Smooth muscle cell (in vitro differentiated cells): ENCODE data around the gene C1orf115. TPM values are rescaled to one million over a fixed set of nuclear protein-coding genes. Genes with fewer than 3 reads are reported as not detected.
A peak's percentile ranks its signal among the peaks of the same experiment; 100 is the strongest.
"Not testable (repeated sequence)": the region's sequence is repeated elsewhere in the genome, so short reads cannot be mapped to it uniquely, and the experiment has no call there.

Source experiments
- DNase-seq: peaks from one replicate; lab custom pipeline; 2025; ENCODE audit not compliant: unreplicated experiment; lab: John Stamatoyannopoulos, UW
- H2AFZ ChIP-seq: fragments of 200-600 bp; sonication (generic); 2 replicates; pipeline ENCODE4 v1.6.0; 2016; ENCODE audit warnings: antibody characterized with exemption, low read depth, mild to moderate bottlenecking
- H3F3A ChIP-seq: fragments of 200-600 bp; sonication (generic); 2 replicates; pipeline ENCODE4 v1.6.0; 2017; ENCODE audit warnings: antibody characterized with exemption, low read depth
- H3K27ac ChIP-seq: fragments of 200-600 bp; sonication (generic); 2 replicates; pipeline ENCODE4 v1.5.1; 2016; ENCODE audit warnings: low read depth, mild to moderate bottlenecking
- H3K27me3 ChIP-seq: fragments of 200-600 bp; sonication (generic); 2 replicates; pipeline ENCODE4 v1.6.1; 2016; ENCODE audit warnings: low read depth, mild to moderate bottlenecking
- H3K36me3 ChIP-seq: fragments of 200-600 bp; sonication (generic); 2 replicates; pipeline ENCODE4 v1.5.1; 2016; ENCODE audit warnings: low read depth
- H3K4me1 ChIP-seq: fragments of 200-600 bp; sonication (generic); 2 replicates; pipeline ENCODE4 v1.5.1; 2016; ENCODE audit warnings: low read depth
- H3K4me2 ChIP-seq: fragments of 200-600 bp; sonication (generic); 2 replicates; pipeline ENCODE4 v1.6.0; 2016; ENCODE audit warnings: mild to moderate bottlenecking
- H3K4me3 ChIP-seq: fragments of 200-600 bp; sonication (generic); 2 replicates; pipeline ENCODE4 v1.5.1; 2016; ENCODE audit warnings: mild to moderate bottlenecking
- H3K79me2 ChIP-seq: fragments of 200-600 bp; sonication (generic); 2 replicates; pipeline ENCODE4 v1.6.0; 2016; ENCODE audit warnings: low read depth, mild to moderate bottlenecking
- H3K9ac ChIP-seq: fragments of 200-600 bp; sonication (generic); 2 replicates; pipeline ENCODE4 v1.6.0; 2016; ENCODE audit warnings: low read depth
- H3K9me3 ChIP-seq: fragments of 200-600 bp; sonication (generic); replicated peaks from 2 replicates; pipeline ENCODE4 v1.5.1; 2016; ENCODE audit warnings: low read depth
- H4K20me1 ChIP-seq: fragments of 200-600 bp; sonication (generic); 2 replicates; pipeline ENCODE4 v1.6.0; 2016; ENCODE audit warnings: low read depth
- WGBS: methylation state at CpG from one replicate; pipeline ENCODE4 v1.1.7; 2016; ENCODE audit warnings: low lambda C conversion rate; 5-methylcytosine and 5-hydroxymethylcytosine counted together
- polyA plus RNA-seq: library from polyadenylated mRNA; unstranded; fragments of >200 nt; fragmentation: Nextera tagmentation; extraction: Ambion mirVana; gene quantifications from 2 replicates; pipeline ENCODE4 v1.2.1, GENCODE V29; 2016
- total RNA-seq: library from RNA; depleted of rRNA; stranded (reverse); fragments of >200 nt; gene quantifications from 2 replicates; pipeline ENCODE4 v1.2.3, GENCODE V29; 2014
- TF ChIP-seq, protein P1 (sequence below): fragments of 200-600 bp; sonication (generic); IDR thresholded peaks from 2 replicates; pipeline ENCODE4 v1.5.1; 2017; ENCODE audit warnings: borderline replicate concordance, mild to moderate bottlenecking, antibody characterized with exemption; ENCODE audit not compliant: insufficient read depth, poor library complexity, severe bottlenecking

C1orf115 gene
- total and polyA plus RNA-seq, 2 experiments from 2014 or later, result 0.05 to 1.2 TPM

DNA sequence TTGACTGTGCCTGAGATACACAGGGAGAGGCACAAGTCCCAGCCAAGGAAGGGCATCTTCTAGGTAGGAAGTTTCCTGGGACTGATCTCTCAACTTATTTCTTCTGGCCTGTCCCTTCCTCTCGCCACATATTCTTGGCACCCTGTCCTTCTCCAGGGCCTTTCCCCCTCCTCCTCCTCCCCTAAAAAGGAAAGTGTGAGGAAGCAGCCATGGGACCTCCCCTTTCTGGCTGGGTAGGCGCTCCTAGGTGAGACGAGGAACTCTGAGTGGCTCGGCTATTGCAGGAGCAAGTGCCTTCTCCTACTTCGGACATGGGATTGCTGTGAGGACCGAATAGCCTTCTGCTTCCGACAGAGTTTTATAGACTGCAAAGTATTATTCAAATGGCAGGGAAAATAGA, 42.5 kb downstream of the C1orf115 start:
- Histone ChIP-seq H3K4me2 (peak overlapping the region; percentile 57), H2AFZ (peak overlapping the region; percentile 67), H3K4me3 (no peak overlapping the region), H4K20me1 (no peaks in the 10 kb centered on the region), H3K4me1 (no peaks in the 10 kb centered on the region), H3K27ac (no peak overlapping the region), H3K9me3 (no peaks in the 10 kb centered on the region), H3K79me2 (no peaks in the 10 kb centered on the region), H3K9ac (no peak overlapping the region), H3K36me3 (no peaks in the 10 kb centered on the region), H3F3A (no peaks in the 10 kb centered on the region), H3K27me3 (peaks cover 2% of the 10 kb centered on the region)
- DNase-seq, result no peak
- WGBS, result 95% methylated on average over 7 of the region's 7 CpGs
- TF ChIP-seq, protein P1, sequence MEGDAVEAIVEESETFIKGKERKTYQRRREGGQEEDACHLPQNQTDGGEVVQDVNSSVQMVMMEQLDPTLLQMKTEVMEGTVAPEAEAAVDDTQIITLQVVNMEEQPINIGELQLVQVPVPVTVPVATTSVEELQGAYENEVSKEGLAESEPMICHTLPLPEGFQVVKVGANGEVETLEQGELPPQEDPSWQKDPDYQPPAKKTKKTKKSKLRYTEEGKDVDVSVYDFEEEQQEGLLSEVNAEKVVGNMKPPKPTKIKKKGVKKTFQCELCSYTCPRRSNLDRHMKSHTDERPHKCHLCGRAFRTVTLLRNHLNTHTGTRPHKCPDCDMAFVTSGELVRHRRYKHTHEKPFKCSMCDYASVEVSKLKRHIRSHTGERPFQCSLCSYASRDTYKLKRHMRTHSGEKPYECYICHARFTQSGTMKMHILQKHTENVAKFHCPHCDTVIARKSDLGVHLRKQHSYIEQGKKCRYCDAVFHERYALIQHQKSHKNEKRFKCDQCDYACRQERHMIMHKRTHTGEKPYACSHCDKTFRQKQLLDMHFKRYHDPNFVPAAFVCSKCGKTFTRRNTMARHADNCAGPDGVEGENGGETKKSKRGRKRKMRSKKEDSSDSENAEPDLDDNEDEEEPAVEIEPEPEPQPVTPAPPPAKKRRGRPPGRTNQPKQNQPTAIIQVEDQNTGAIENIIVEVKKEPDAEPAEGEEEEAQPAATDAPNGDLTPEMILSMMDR, result no peak

DNA sequence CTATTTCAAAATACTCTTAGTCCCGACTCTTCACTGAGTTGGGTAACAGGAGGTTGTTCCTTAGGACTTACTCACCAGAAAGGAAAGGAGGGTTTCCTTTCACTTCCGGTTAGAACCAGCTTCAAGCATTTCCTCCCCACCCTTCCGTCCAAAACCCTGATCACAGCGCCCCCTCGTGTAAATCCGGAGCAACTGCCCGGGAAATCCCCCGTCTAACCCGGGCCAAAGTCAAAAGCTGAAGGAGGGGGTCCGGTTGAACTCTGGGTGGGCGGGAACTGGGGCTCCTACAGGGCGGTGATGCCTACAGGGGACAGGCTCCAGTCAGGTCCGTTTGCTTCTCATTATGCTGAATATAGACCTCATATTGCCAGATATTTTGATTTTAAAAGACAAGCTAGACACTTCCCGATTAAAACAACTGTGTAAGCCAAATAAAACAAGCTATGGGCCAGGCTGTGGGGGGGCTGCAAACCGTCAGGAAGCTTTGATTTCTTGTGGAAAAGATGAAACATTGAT, 43.0 kb downstream of the C1orf115 start:
- H3K4me3 ChIP-seq, result peak overlapping the region; percentile 24
- H3K9ac ChIP-seq, result no peak overlapping the region
- TF ChIP-seq, protein P1, result peak; percentile 83
- no peaks in the 10 kb centered on the region for H3K4me1 ChIP-seq
- H3K9me3 ChIP-seq, result no peaks in the 10 kb centered on the region
- H4K20me1 ChIP-seq, result no peaks in the 10 kb centered on the region
- 15% methylated on average over 15 of the region's 15 CpGs for WGBS
- H3K36me3 ChIP-seq, result no peaks in the 10 kb centered on the region
- no peaks in the 10 kb centered on the region for H3K79me2 ChIP-seq
- H3K4me2 ChIP-seq, result peak overlapping the region; percentile 57
- no peak overlapping the region for H3K27ac ChIP-seq
- peak overlapping the region; percentile 67 for H2AFZ ChIP-seq
- no peaks in the 10 kb centered on the region for H3F3A ChIP-seq
- peak; percentile 41 for DNase-seq
- peaks cover 5% of the 10 kb centered on the region for H3K27me3 ChIP-seq

DNA sequence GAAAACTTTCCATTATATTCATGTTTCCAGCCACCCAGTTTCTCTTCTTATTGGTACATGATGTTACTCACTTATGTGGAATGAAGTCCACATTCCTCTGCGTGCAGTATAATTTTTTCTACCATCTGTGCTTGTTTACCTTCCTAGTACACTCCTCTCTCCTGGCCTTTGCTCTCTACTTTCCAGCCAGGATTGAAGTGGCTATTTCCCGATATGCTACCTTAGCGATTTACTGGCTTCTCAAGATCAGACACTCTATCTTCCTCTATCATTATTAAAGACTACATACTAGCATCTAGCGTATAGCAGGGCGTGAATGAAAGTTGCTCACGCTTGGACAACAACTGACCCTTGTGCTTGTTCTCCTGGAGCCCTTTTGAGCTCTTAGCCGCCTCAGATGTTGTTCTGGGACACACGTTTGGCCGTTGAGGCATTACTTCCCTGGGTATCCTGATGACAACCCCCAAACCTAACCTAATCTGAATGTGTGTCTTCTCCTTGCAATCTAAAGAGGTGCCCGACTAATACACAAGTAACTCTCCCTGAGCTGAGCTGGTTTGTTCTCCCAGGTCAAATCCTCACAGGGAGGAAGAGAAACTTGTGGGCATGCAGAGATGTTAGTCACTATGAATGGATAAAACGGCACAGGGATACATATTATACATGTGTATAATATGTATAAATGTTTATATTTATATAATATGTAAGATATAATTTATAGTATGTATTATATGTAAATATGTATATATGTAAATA, 44.6 kb downstream of the C1orf115 start:
- Histone ChIP-seq H3K4me3 (no peak overlapping the region), H3K4me2 (no peak overlapping the region), H3K9me3 (no peaks in the 10 kb centered on the region), H3K9ac (no peak overlapping the region), H3K4me1 (no peaks in the 10 kb centered on the region), H3K27me3 (peaks cover 5% of the 10 kb centered on the region), H4K20me1 (no peaks in the 10 kb centered on the region), H3K36me3 (no peaks in the 10 kb centered on the region), H2AFZ (no peak overlapping the region), H3K79me2 (no peaks in the 10 kb centered on the region), H3F3A (no peaks in the 10 kb centered on the region), H3K27ac (no peak overlapping the region)
- no peak for DNase-seq
- 87% methylated on average over 11 of the region's 11 CpGs for WGBS
- TF ChIP-seq, protein P1, result no peak

DNA sequence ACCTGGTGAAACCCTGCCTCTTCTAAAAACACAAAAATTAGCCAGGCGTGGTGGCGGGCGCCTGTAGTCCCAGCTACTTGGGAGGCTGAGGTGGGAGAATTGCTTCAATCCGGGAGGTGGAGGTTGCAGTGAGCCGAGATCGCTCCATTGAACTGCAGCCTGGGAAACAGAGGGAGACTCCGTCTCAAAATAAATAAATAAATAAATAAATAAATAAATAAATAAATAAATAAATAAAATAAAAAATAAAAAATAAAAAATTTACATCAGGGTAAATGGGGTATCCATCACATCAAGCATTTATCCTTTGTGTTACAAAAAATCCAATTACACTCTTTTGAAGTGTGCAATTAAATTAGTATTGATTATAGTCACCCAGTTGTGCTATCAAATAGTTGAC, 46.1 kb downstream of the C1orf115 start:
- not testable (repeated sequence) for H3K4me1 ChIP-seq, H3K27me3 ChIP-seq, DNase-seq, H2AFZ ChIP-seq, H4K20me1 ChIP-seq, H3K9me3 ChIP-seq, H3K4me2 ChIP-seq, H3K27ac ChIP-seq, H3K9ac ChIP-seq, H3K4me3 ChIP-seq, H3K36me3 ChIP-seq, H3F3A ChIP-seq, H3K79me2 ChIP-seq
- WGBS, result 95% methylated on average over 7 of the region's 7 CpGs
